HG03378 (cell line): ENCODE results near the gene ATP6V0E2.
"Not testable (repeated sequence)": the region's sequence is repeated elsewhere in the genome, so short reads cannot be mapped to it uniquely, and the experiment has no call there.

ENCODE experiments used
- ATAC-seq: cut with Tn5 transposase; IDR thresholded peaks from one replicate; pipeline ENCODE4 v1.9.1; 2021; ENCODE audit warnings: mild to moderate bottlenecking, moderate library complexity; ENCODE audit not compliant: unreplicated experiment

Gene ATP6V0E2

DNA sequence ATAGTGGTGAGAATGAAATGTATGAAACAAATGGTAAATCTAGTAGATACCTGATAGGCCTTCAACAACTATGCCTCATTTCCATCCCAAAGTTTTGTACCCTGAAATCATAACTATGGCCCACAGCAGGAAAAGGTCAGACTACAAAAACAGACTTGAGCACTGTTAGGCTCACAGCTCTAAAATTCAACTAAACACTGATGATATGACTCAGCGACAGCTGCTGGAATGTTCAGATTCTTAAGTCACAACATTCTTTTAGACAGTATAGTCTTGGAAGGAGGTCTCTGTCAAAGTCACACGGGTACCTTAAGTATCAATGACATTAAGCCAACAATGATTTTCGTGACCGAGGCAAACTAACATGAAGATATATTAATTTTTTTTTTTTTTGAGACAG, 38.4 kb downstream of the ATP6V0E2 start:
- not testable (repeated sequence) for ATAC-seq

DNA sequence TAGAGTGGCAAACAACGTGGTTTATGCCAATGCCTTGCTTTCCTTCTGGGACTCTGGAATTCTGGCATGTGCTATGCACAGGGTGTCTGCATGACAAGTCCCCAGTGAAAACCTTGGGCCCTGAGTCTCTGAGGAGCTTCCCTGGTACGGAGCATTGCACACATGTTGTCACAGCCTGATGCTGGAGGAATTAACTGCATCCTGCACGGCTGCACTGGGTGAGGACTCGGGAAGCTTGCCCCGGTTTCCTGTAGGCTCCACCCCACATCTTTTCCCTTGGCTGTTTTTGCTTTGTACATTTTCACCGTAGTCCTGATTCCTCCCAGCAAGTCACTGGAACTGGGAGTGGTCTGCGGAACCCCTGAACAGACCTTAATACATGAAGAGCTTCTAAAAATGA, 52.6 kb downstream of the ATP6V0E2 start:
- not testable (repeated sequence) for ATAC-seq
